KMS-11 (cell line): ENCODE results near the gene VIT.

Experiments used
- H2AFZ ChIP-seq: fragments of 200-600 bp; sonication (generic); 2 replicates; pipeline ENCODE4 v1.6.1; 2016; ENCODE audit warnings: antibody characterized with exemption, mixed run types, low read depth
- H3K27ac ChIP-seq: fragments of 200-600 bp; sonication (generic); 2 replicates; pipeline ENCODE4 v1.6.1; 2016; ENCODE audit warnings: mild to moderate bottlenecking, mixed run types
- H3K27me3 ChIP-seq: fragments of 200-600 bp; sonication (generic); 2 replicates; pipeline ENCODE4 v1.6.1; 2017; ENCODE audit warnings: mild to moderate bottlenecking, low read depth, mixed run types, moderate library complexity; ENCODE audit not compliant: insufficient read depth
- H3K36me3 ChIP-seq: fragments of 200-600 bp; sonication (generic); 2 replicates; pipeline ENCODE4 v1.6.1; 2017; ENCODE audit warnings: mild to moderate bottlenecking, mixed run types; ENCODE audit not compliant: insufficient read depth
- H3K4me1 ChIP-seq: fragments of 200-600 bp; sonication (generic); 2 replicates; pipeline ENCODE4 v1.6.1; 2016; ENCODE audit warnings: mild to moderate bottlenecking, low read depth, mixed run types; ENCODE audit not compliant: poor library complexity, severe bottlenecking
- H3K4me2 ChIP-seq: fragments of 200-600 bp; sonication (generic); 2 replicates; pipeline ENCODE4 v1.7.0; 2016; ENCODE audit warnings: mild to moderate bottlenecking, mixed run types
- H3K4me3 ChIP-seq: fragments of 200-600 bp; sonication (generic); IDR thresholded peaks from 2 replicates; pipeline ENCODE4 v1.6.1; 2017; ENCODE audit warnings: low read depth, low read length, mixed read lengths; ENCODE audit not compliant: insufficient read depth
- H3K79me2 ChIP-seq: fragments of 200-600 bp; sonication (generic); 2 replicates; pipeline ENCODE4 v1.6.1; 2016; ENCODE audit warnings: low read depth, mixed run types; ENCODE audit not compliant: insufficient read depth
- H3K9ac ChIP-seq: fragments of 200-600 bp; sonication (generic); 2 replicates; pipeline ENCODE4 v1.6.1; 2016; ENCODE audit warnings: mild to moderate bottlenecking, mixed run types
- H4K20me1 ChIP-seq: fragments of 200-600 bp; sonication (generic); 2 replicates; pipeline ENCODE4 v1.6.1; 2016; ENCODE audit warnings: mild to moderate bottlenecking, mixed run types; ENCODE audit not compliant: insufficient read depth
- TF ChIP-seq, protein P1 (sequence below): fragments of 200-600 bp; sonication (generic); conservative IDR thresholded peaks from 2 replicates; pipeline ENCODE4 v1.6.1; 2017; ENCODE audit warnings: low read depth, mild to moderate bottlenecking, antibody characterized with exemption, low read length, moderate library complexity, mixed read lengths

VIT gene

DNA sequence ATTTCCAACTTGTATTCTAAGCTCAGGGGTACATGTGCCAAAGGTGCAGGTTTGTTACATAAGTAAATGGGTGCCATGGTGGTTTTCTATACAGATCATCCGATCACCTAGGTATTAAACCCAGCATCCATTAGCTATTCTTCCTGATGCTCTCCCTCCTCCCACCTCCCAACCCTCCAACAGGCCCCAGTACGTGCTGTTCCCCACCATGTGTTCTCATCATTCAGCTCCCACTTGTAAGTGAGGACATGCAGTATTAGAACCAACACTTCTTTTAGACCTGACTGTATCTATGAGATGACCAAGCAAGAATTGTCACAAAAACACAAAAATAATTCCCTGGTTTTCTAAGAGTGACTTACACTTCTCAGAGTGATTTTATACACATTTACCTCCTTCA lies 83.0 kb downstream of the VIT start:
- H3K9ac ChIP-seq, result no peak overlapping the region
- no peak overlapping the region for H3K4me2 ChIP-seq
- no peaks in the 10 kb centered on the region for H3K79me2 ChIP-seq
- no peak overlapping the region for H2AFZ ChIP-seq
- H3K27me3 ChIP-seq, result no peaks in the 10 kb centered on the region
- no peaks in the 10 kb centered on the region for H3K4me1 ChIP-seq
- H3K36me3 ChIP-seq, result no peaks in the 10 kb centered on the region
- TF ChIP-seq, protein P1, sequence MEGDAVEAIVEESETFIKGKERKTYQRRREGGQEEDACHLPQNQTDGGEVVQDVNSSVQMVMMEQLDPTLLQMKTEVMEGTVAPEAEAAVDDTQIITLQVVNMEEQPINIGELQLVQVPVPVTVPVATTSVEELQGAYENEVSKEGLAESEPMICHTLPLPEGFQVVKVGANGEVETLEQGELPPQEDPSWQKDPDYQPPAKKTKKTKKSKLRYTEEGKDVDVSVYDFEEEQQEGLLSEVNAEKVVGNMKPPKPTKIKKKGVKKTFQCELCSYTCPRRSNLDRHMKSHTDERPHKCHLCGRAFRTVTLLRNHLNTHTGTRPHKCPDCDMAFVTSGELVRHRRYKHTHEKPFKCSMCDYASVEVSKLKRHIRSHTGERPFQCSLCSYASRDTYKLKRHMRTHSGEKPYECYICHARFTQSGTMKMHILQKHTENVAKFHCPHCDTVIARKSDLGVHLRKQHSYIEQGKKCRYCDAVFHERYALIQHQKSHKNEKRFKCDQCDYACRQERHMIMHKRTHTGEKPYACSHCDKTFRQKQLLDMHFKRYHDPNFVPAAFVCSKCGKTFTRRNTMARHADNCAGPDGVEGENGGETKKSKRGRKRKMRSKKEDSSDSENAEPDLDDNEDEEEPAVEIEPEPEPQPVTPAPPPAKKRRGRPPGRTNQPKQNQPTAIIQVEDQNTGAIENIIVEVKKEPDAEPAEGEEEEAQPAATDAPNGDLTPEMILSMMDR, result no peak
- H3K4me3 ChIP-seq, result no peak overlapping the region
- no peak overlapping the region for H3K27ac ChIP-seq
- no peaks in the 10 kb centered on the region for H4K20me1 ChIP-seq

DNA sequence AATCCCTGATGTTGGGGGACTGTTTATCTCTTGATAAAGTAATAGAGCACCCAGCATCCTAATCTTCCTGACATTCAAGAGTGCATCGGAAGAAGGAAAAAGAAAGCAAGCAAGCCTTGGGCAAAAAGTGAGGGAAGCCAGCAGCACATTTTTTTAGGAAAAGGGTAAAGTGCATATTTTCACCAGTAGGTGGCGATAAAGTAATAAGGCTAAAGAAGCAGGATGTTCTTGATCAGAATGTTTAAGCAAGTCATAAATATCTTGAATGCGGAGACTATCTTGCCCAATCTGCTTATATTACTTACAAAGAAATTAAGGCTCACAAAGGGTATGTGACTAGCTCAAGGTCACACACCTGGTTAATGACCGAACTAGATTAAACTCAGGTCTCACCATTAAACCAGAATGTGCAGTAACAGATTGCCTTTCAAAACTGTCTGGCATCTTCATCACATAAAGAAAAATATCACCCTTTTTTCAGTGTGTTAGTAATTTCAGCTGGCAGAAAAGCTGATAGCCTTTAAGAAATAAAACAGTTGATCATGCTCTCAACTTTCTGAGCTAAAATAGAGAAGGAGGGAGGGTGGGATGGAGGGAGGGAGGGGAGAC lies 83.8 kb downstream of the VIT start:
- H2AFZ ChIP-seq, result peak overlapping the region; percentile 24; the same call in 1 of the 2 replicates
- no peak overlapping the region for H3K4me3 ChIP-seq
- no peaks in the 10 kb centered on the region for H3K36me3 ChIP-seq
- H3K27me3 ChIP-seq, result no peaks in the 10 kb centered on the region
- TF ChIP-seq, protein P1, result peak; percentile 93
- no peaks in the 10 kb centered on the region for H4K20me1 ChIP-seq
- no peaks in the 10 kb centered on the region for H3K4me1 ChIP-seq
- H3K27ac ChIP-seq, result no peak overlapping the region
- no peak overlapping the region for H3K9ac ChIP-seq
- H3K4me2 ChIP-seq, result peak overlapping the region; percentile 4; the same call in 1 of the 2 replicates
- H3K79me2 ChIP-seq, result no peaks in the 10 kb centered on the region

DNA sequence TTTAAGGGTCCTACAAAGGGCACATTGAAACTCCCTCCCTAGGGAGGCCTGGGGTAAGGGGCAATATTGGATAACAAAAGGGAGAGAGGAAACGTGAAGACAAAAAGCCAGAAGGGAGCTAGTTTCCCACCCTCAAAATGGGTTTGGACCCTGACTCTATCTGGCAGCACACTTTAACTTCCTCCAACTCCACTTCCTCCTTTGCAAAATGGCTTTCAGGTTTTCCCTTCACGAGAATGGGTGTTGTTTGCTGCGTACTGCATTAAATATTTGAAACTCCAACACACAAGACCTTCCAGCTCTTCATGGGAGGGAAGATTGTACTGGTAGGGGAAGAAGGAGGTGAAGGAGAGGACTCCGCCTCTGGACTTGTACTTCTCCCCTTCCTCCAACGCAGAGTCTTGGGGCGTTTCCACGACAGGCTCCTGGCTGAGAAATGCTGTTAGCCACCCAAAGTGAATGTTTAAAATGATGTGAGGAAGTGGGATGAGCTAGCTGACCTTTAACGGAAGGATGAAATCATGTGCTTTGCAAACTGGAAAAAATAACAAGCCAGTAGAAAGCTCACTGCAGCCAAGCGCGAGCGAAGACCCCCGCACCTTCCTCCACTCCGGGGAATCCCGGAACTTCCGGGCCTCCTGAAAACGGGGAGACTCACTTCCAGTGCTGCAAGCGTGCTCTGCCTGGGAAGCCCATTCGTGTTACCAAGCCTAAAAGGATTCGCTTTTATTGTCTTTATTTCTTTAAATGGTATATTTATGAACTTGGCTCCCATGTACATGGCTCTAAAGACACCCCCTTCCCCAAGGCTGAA lies 85.6 kb downstream of the VIT start:
- Histone ChIP-seq H3K27ac (no peak overlapping the region), H2AFZ (no peak overlapping the region), H3K4me2 (no peak overlapping the region), H3K4me3 (no peak overlapping the region), H3K4me1 (no peaks in the 10 kb centered on the region), H3K36me3 (no peaks in the 10 kb centered on the region), H3K9ac (no peak overlapping the region), H4K20me1 (no peaks in the 10 kb centered on the region), H3K79me2 (no peaks in the 10 kb centered on the region), H3K27me3 (no peaks in the 10 kb centered on the region)
- TF ChIP-seq, protein P1, result no peak

DNA sequence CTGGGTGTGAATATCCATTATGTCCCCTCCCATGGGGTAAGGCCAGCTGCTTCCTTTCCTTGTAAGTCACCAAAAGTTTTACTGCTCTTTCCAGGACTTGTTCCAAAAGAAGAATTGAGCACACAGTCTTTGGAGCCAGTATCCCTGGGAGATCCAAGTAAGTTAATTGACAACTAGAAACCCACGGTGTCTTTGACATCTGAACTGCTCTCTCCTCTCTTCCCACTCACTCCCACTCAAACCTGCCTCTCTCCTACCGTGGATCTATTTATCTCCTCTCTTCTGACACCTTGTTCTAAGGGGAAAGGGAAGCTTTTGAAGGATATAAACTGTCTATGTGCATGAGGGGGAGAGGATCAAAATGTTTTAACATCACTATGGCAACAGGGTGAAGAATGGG lies 86.7 kb downstream of the VIT start:
- no peak overlapping the region for H3K4me3 ChIP-seq
- TF ChIP-seq, protein P1, result no peak
- no peaks in the 10 kb centered on the region for H3K4me1 ChIP-seq
- H4K20me1 ChIP-seq, result no peaks in the 10 kb centered on the region
- no peaks in the 10 kb centered on the region for H3K27me3 ChIP-seq
- H3K79me2 ChIP-seq, result no peaks in the 10 kb centered on the region
- H3K27ac ChIP-seq, result no peak overlapping the region
- H3K36me3 ChIP-seq, result no peaks in the 10 kb centered on the region
- no peak overlapping the region for H3K9ac ChIP-seq
- no peak overlapping the region for H3K4me2 ChIP-seq
- H2AFZ ChIP-seq, result no peak overlapping the region
